Body of pancreas (tissue), 4 donors: ENCODE data around the gene CANT1. TPM values are rescaled to one million over a fixed set of nuclear protein-coding genes. Genes with fewer than 3 reads are reported as not detected.
A peak's percentile ranks its signal among the peaks of the same experiment; 100 is the strongest.

Source experiments
- ATAC-seq: fragments of 150-250 bp; one replicate; pipeline ENCODE4 v1.9.1; 2016
- DNase-seq, 4 donors: peaks; one replicate each; pipeline ENCODE4 v3.0.0-alpha.2; 2019
- H3K27ac ChIP-seq, 4 donors: fragments of 200-600 bp; sonication (generic); 1 replicate in 3 of 4; 2 replicates in 1 of 4; pipeline versions ENCODE4 v1.5.1 to v1.6.1; 2016 to 2019; ENCODE audit warnings: mild to moderate bottlenecking in 1 of 4, mixed read lengths in 1 of 4, moderate library complexity in 1 of 4
- H3K27me3 ChIP-seq, 2 donors: fragments of 200-600 bp; sonication (generic); one replicate each; pipeline ENCODE4 v1.6.0; 2016; ENCODE audit warnings: mild to moderate bottlenecking in 1 of 2
- H3K36me3 ChIP-seq, 2 donors: fragments of 200-600 bp; sonication (generic); replicated peaks in 1 of 2; 2 replicates each; pipeline ENCODE4 v1.5.1; 2016; ENCODE audit warnings: low read depth in 2 of 2; ENCODE audit not compliant: insufficient read depth in 1 of 2
- H3K4me1 ChIP-seq: fragments of 200-600 bp; sonication (generic); one replicate; pipeline ENCODE4 v1.6.0; 2016
- H3K4me3 ChIP-seq, 2 donors: fragments of 200-600 bp; sonication (generic); 1 replicate in 1 of 2; 2 replicates in 1 of 2; pipeline ENCODE4 v1.5.1; 2016 to 2019
- H3K9me3 ChIP-seq, 3 donors: fragments of 200-600 bp; sonication (generic); 1 replicate in 2 of 3; 2 replicates in 1 of 3; pipeline ENCODE4 v1.5.1; 2016
- POLR2A ChIP-seq, 3 donors: fragments of 450-650 bp; IDR thresholded peaks; one replicate each; pipeline ENCODE4 v1.6.1; 2016; ENCODE audit warnings: antibody characterized with exemption in 3 of 3, mild to moderate bottlenecking in 2 of 3
- WGBS, 2 donors: methylation state at CpG; one replicate each; pipeline ENCODE4 v1.1.5; 2017; 5-methylcytosine and 5-hydroxymethylcytosine counted together
- intact Hi-C: fragments of 100-400 bp; cut with DNase I; formaldehyde crosslinking; loops from one replicate; pipeline ENCODE4 v1.15.1; 2023
- total RNA-seq, 2 donors: library from RNA; depleted of rRNA; stranded (reverse); fragments of >200 nt; gene quantifications; one replicate each; pipeline ENCODE4 v1.1.0, GENCODE V29; 2016
- TF ChIP-seq, protein P1 (sequence below), 7 experiments: fragments of 450-650 bp in 4 of 7; fragments of 200-600 bp in 3 of 7; sonication (generic) in 3 of 7; IDR thresholded peaks; one replicate each; pipeline ENCODE4 v1.5.1; 2016 to 2019; ENCODE audit warnings: antibody characterized with exemption in 7 of 7

Gene CANT1
- total RNA-seq, 2 donors from 2014 or later = 12.5 to 17.5 TPM

DNA sequence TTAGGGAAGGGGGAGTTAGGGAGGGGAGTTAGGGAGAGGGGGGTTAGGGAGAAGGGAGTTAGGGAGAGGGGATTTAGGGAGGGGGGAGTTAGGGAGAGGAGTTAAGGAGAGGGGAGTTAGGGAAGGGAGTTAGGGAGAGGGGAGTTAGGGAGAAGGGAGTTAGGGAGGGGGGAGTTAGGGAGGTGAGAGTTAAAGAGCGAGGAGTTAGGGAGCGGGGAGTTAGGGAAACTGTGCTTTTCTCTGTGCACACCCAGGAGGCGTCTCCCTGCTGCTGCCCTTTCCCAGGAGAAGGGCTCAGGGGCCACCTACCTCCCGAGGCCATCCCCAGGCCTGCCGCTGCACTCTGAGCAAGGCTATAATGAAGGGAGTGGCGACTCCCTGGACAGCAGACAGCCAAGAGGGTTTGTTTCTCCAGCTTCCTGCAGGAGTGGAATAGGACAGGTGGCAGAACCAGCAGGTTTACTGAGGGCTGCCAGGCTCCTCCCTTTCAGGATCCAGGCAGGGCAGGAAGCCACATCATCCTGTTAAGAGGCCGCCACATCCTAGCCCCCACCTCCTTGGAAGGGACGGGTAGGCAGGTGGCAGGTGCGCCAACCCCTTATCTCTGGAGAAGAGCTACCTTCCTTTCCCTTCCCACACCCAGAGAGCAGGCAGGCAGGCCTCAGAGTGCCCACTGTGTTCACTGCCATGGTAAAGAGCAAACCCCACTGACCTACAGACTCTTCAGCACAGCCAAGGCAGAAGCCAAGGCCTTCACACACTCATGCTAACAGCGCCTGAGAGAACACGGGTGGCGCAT is 4.3 kb downstream of the CANT1 start:
- peak; percentile 47 for ATAC-seq

DNA sequence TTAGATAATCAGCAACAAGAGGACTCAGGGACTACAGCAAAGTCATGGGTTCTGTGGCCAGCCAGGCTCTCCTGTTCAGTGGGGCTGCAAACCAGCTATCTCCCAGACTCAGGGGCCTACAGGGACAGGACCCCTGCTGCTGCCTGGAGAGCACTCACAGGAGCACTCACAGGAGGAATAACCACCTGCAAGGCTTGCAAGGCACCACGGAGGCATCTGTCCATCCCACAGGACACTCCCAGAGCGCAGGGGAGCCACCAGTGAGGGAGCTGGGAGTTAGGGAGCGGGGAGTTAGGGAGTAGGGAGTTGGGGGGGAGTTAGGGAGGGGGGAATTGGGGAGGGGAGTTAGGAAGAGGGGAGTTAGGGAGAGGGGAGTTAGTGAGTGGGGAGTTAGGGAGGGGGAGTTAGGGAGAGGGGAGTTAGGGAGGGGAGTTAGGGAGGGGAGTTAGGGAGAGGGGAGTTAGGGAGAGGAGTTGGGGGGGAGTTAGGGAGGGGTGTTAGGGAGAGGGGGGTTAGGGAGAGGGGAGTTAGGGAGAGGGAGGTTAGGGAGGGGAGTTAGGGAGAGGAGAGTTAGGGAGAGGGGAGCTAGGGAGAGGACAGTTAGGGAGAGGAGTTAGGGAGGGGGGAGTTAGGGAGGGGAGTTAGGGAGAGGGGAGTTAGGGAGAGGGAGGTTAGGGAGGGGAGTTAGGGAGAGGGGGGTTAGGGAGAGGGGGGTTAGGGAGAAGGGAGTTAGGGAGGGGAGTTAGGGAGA is 5.7 kb downstream of the CANT1 start:
- Histone ChIP-seq H3K4me1 (peaks cover 39% of the 10 kb centered on the region), H3K27ac (no peak overlapping the region), H3K9me3 (no peaks in the 10 kb centered on the region), H3K27me3 (no peaks in the 10 kb centered on the region), H3K36me3 (no peaks in the 10 kb centered on the region), H3K4me3 (no peak overlapping the region)
- 76% methylated on average over 3 of the region's 3 CpGs; no CpG with 5 or more reads in 1 of the 2 donors for WGBS, 2 donors
- ATAC-seq (no peak), DNase-seq (no peak)
- TF ChIP-seq, protein P1, sequence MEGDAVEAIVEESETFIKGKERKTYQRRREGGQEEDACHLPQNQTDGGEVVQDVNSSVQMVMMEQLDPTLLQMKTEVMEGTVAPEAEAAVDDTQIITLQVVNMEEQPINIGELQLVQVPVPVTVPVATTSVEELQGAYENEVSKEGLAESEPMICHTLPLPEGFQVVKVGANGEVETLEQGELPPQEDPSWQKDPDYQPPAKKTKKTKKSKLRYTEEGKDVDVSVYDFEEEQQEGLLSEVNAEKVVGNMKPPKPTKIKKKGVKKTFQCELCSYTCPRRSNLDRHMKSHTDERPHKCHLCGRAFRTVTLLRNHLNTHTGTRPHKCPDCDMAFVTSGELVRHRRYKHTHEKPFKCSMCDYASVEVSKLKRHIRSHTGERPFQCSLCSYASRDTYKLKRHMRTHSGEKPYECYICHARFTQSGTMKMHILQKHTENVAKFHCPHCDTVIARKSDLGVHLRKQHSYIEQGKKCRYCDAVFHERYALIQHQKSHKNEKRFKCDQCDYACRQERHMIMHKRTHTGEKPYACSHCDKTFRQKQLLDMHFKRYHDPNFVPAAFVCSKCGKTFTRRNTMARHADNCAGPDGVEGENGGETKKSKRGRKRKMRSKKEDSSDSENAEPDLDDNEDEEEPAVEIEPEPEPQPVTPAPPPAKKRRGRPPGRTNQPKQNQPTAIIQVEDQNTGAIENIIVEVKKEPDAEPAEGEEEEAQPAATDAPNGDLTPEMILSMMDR (IDR thresholded peaks at IDR 0.05) = no peak
- TF ChIP-seq POLR2A (IDR thresholded peaks at IDR 0.05) = no peak
- intact Hi-C loops = no loop called here

More for the DNA sequence above, 4.3 kb downstream of the CANT1 start:
- DNase-seq = peak; percentile 49 to 86 (median 75)
- intact Hi-C loops = no loop called here
- no peaks in the 10 kb centered on the region for H3K9me3 ChIP-seq
- H3K27me3 ChIP-seq = no peaks in the 10 kb centered on the region
- peak in 2 of 3 donors; percentile 26 to 27 for TF ChIP-seq POLR2A (IDR thresholded peaks at IDR 0.05)
- TF ChIP-seq, protein P1 (IDR thresholded peaks at IDR 0.05) = no peak
- no peaks in the 10 kb centered on the region for H3K36me3 ChIP-seq
- H3K4me3 ChIP-seq = no peak overlapping the region
- peaks cover 47% of the 10 kb centered on the region for H3K4me1 ChIP-seq
- WGBS, 2 donors = 28 to 29% methylated on average over 12 of the region's 12 CpGs
- H3K27ac ChIP-seq = peak overlapping the region; percentile 58 to 70 (median 60)

DNA sequence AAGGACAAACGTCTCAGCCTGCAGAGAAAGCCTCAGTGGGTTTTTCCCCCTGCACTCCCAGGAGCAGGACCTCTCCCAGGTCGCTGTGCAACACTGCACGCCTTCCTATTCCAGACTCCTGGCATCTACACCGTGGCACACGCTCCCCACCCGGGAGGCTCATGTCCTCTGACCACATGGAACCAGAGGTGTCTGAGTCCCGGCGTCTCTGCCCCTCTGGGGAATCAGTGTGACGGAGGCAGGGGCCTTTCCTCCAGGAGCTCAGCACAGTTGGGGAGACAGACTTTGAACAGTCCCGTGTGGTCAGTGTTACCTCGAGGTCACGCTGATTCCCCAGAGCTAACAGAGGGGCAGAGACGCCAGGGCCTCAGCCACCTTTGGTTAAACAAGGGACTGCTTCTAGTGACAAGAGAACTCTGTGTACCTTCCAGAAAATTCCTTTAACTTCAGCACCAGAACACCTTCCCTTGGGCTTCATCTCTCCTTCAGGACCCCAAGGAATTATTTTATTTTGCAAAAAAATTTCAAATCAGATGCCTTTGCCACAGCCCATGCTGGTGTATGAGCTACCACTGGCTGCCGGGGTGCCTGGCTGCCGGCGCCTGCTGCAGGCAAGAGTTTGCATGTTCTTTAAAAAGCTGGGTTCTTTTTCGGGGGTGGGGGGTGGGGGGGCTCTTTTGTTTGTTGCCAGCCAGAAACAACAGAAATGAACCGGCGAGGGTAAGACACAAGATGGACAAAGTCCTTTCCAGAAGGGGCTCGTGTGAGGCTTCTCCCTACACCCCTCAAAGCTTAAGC is 6.6 kb downstream of the CANT1 start:
- intact Hi-C loops = no loop called here
- Histone ChIP-seq H3K36me3 (no peaks in the 10 kb centered on the region), H3K27ac (no peak overlapping the region), H3K4me1 (peaks cover 31% of the 10 kb centered on the region), H3K9me3 (no peaks in the 10 kb centered on the region), H3K4me3 (no peak overlapping the region), H3K27me3 (no peaks in the 10 kb centered on the region)
- 76% methylated on average over 18 to 20 of the region's 20 CpGs for WGBS, 2 donors
- TF ChIP-seq POLR2A (IDR thresholded peaks at IDR 0.05) = no peak
- TF ChIP-seq, protein P1 (IDR thresholded peaks at IDR 0.05) = no peak
- DNase-seq = no peak
- no peak for ATAC-seq

DNA sequence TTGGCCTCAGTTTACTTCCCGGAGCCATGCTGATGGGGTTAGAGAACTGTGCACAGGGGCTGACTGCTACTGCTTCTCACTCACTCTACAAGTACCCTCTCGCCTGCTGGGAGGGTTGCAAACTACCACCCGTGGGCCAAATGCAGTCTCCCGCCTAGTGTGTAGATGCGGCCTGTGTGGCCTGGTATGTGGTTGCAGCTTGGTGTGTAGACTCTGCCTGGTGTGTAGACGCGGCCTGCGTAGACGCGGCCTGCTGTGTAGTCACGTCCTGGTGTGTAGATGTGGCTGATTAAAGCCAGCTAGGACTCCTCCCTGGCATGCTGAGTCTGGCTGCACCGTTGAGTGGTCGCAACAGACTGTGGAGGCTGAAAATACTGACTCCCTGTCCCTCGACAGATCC is 7.3 kb downstream of the CANT1 start:
- no peak for DNase-seq
- WGBS, 2 donors = 88 to 94% methylated on average over 5 to 14 of the region's 14 CpGs
- H3K9me3 ChIP-seq = no peaks in the 10 kb centered on the region
- H3K27ac ChIP-seq = no peak overlapping the region
- ATAC-seq = no peak
- intact Hi-C loops = no loop called here
- peaks cover 0 to under 1% of the 10 kb centered on the region in 2 donors for H3K36me3 ChIP-seq
- no peak for TF ChIP-seq POLR2A (IDR thresholded peaks at IDR 0.05)
- TF ChIP-seq, protein P1 (IDR thresholded peaks at IDR 0.05) = no peak
- H3K27me3 ChIP-seq = no peaks in the 10 kb centered on the region
- H3K4me1 ChIP-seq = peaks cover 24% of the 10 kb centered on the region
- H3K4me3 ChIP-seq = no peak overlapping the region
